Suppressor macrophage (primary cell): ENCODE results near the gene YWHAG.
"Not testable (repeated sequence)": the region's sequence is repeated elsewhere in the genome, so short reads cannot be mapped to it uniquely, and the experiment has no call there.

ENCODE experiments used
- DNase-seq, 4 experiments: peaks; one replicate each; pipeline ENCODE4 v3.0.0-alpha.2; 2020 to 2022

The YWHAG gene

DNA sequence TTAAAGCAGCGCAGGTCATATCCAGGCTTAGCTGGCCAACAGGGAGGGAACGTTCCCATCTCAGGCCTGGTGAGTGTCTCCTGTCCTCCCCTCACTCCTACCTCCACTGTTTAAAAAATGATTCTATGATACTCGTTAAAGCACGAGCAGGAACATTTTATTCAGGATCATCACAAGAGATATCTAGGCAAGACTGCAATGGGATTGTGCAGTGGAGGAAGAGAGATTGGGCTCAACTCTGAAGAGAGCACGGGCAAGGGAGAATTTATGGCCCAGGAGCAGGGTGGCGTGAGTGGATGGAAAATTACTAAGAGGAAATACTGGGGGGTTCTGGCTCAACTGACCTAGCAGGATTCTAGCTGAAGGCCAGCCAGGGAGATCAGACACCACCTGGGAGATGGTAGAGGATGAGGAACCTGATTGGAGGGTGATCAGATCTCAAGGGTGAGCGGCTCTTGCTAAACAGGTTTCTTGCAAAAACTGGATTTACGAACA lies 65.3 kb downstream of the YWHAG start:
- no peak for DNase-seq

DNA sequence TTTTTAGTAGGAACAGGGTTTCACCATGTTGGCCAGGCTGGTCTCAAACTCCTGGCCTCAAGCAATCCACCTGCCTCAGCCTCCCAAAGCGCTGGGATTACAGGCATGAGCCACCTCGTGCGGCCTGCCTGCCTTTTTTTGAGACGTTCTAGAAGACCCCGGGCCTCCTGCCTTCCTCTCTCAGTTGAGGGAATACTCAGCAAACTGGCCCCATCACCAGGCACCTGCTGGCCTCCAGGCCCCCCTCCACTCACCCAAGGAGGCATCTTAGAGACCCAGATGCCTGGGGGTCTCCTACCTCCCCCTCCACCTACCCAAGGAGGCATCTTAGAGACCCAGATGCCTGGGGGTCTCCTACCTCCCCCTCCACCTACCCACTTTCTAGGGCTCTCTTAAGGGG lies 65.9 kb downstream of the YWHAG start:
- not testable (repeated sequence) for DNase-seq

DNA sequence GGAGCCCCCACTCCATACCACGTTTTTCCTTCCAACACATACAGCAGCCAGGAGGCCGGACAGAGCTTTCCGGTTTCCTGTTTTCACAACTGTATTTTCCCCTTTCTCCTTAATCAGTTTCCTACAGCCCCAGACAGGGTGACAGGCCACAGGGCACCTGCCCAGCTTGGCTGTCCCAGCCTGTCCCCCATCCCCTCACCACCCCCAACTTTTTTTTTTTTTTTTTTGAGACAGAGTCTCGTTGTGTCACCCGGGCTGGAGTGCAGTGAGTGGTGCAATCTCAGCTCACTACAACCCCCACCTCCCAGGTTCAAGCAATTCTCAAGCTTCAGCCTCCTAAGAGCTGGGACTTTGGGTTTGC lies 66.6 kb downstream of the YWHAG start:
- peak; percentile 16 to 63 (median 40) for DNase-seq

DNA sequence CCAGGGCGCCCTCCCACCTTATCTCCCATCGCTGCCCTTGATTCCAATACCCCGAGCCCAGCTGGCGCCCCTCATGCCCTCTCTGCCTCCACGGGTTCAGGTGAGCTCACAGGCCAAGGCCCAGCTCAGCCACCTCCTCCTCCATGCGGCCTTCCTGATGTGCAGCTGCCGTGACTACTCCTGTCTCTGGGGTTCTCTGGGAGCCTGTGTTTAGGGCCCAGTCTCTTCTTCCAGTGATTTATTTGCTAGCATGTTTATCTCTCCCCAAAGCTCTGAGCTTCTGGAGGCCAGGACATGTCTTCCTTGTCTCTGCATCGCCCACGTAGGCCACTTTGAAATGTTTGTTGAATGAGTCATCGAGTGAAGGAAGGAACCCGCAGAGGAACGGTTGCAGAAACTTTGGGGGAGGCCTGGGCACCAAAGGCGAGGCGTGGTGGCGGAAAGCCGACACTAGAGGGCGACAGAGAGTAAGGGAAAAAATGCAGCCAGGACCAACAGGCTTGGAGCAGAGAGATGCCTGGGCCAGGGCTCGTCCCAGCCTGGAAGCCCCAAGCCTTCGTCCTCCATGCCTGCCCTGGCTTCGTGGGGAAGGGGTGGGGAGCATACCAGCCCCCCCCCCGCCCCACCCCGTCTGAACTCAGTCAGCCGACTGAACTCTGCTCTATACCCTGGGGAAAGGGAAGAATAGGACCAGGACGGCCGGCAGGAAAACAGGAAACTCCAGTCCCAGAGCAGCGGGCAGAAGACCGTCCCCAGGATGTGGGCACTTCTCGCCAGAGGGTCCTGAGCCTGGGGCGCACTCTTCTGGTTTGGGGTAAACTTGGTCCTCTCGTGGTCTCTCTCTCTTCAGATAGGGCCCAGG lies 67.2 kb downstream of the YWHAG start:
- peak; percentile 93 to 97 (median 97) for DNase-seq

DNA sequence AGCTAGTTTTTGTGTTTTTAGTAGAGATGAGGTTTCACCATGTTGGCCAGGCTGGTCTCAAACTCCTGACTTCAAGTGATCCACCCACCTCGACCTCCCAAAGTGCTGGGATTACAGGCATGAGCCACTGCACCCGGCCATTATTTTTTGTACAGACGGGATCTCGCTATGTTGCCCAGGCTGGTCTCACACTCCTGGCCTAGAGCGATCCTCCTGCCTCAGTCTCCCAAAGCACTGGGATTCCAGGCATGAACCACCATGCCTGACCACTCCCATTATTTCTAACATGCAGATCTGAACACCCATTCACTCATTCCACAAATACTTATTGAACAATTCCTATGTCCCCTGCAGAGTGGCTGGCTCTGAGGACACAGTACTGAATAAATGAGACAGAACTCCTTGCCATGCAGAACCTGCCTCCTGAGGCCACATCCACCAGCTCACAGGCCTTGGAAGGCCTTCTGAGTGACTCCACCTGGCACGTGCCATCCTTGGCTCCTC lies 67.9 kb downstream of the YWHAG start:
- DNase-seq: not testable (repeated sequence)

DNA sequence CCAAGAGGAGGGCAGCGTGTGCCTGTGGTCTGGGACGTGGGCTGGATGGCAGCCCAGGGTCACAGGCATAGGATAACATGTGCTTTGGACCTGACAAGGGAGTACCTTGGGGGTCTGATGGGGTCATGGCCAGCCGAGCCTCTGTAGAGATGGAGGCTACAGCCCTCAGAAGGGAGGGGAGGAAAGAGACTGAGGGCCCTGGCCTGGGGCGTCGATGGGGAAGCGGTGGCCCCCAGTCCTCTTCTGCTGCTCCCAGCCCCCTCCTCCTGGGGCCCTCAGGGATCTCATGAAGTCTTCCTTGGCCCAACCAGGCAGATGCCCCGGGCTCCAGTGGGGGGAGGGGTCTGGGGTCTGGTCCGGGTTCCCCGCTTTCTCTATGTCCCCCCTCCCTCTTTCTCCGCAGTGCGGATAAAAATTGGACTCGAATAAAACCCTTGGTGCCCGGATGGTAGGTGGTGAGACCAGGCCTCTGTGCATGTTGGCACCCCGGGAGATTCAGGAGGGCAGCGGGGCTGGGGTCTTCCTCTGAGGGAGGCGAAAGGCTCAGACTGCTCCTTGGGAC lies 71.9 kb downstream of the YWHAG start:
- DNase-seq: no peak

DNA sequence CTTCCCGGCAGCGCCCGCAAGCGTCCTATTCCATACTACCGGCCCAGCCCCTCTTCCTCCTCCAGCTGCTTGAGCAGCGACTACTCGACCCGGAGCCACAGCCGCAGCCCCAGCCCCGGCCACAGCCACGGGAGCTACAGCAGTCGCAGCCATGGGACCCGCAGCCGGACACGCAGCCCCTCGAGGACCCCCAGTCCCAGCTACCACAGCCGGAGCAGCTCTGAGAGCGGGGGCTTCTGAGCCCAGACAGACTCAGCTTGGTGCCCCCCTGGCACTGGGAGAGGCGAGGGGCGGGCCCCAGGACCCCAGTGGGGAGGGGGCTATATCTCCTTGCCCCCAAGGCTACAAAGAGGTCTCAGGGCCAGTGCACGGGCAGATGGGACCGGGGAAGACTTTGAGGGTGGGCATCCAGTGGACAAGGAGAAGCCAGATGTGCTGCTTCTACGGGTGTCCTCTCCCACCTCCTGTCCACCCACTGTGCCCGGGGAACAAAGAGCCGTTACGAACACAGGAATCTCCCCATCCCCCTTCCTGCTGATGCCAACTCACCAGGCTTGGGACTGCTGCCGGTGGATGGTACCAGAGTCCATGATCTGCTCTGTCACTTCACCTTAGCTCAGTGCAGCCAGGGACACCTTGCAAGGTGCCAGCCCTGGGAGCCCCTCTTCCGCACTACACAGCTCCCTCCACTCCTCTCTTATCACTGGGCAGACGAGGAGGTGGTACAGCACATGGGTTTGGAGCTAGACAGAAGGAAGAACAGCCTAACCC lies 73.0 kb downstream of the YWHAG start:
- no peak for DNase-seq

DNA sequence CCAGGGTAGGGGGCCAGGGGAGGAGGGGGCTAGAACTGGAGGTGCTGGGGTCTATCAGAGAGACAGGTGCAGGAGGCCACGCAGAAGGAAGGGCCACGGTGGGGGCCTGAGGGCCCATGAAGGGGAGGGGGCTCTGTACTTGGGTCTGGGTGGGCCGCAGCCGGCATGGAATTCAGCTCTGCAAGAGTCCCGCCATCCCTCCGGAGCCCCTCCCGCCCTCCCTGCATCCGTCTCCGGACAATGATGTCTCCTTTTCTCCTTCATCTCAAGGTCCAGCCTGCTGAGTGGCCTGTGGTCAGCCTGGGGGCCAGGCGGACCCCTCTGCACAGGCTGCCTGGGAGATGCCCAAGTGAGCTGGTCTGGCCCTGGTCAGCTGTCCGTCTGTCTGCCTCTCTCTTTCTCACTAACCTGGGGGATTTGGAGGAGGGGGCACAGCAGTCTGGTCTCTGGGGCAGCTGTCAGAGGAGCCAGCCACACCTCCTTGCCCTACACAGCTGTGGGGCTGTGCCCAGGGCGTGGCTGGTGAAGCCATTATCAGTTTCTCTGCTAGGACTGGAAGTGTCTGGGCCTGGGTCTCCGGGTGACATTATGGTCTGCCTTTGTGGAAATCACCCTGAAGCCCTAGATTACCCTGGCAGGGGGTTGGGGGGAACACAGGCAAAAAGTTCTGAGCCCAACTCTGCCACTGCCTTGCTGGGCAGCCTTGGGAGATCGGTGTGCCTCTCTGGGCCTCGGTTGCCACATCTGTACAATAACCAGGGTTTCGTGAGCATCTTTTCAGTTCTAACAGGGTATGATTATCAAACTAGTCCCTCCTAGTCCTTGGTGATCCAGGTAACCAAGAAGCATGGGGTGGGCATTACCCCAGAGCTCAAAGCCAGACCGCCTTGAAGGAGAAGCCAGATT lies 75.3 kb downstream of the YWHAG start:
- DNase-seq: no peak

DNA sequence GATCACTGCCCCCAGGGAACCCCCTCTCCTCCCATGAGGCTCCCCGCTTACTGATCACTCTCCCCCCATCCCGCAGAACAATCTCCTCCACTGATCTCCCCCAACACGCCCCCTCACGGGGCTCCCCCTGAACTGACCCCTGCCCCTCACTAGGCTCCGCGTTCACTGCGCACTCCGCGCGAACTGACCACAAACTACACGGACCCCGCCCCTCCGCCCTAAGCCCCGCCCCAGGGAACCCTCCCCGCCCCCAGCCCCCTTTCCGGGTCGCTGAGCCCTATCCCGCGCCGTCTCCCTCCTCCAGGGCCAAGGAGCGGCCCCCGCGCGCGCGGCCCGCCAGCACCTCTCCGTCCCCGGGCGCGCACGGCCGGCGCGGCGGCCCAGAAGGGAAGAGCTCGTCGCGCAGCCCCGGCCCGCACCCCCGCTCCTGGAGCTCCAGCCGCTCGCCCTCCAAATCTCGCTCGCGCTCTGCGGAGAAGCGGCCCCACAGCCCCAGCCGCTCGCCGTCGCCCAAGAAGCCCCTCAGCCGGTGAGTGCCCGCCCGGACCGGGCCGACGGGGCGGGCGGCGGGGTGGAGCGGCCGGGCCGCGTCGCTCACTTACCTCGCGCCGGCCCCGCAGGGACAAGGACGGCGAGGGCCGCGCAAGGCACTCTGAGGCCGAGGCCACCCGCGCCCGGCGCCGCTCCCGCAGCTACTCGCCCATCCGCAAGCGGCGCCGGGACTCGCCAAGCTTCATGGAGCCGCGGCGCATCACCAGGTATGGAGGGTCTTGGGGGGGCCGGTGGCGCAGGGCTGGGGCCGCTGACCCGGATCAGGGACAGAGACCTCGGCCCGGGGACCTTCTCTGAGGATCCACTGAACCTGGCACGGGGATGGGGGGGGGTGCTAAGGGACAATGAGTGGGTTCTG lies 76.2 kb downstream of the YWHAG start:
- DNase-seq: peak in 3 of 4 experiments; percentile 25 to 67 (median 46)

DNA sequence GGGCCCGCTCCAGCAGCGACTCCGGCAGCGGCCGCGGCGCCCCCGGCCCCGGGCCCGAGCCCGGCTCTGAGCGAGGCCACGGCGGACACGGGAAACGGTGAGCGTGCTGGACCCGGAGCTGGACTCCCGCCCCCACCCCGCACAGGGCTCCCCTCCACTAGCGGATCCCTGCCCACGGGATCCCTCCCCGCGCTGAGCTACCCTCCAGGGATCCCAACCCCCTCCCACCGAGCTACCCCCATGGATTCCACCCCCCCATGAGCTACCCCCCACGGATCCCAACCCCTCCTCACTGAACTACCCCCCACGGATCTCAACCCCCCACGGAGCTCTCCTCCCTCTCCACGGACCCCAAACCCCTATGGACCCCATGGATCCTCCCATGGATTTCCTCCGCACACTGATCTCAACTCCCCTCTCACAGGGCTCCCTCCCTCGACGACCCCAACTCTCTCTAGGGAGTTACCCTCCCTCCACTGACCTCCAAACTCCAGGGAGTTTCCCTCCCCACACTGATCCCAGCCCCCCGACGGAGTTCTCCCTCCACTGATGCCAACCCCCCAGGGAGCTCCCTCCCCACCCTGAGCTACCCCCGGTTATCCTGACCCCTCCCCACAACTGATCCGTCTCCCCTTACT lies 77.0 kb downstream of the YWHAG start:
- DNase-seq: no peak

DNA sequence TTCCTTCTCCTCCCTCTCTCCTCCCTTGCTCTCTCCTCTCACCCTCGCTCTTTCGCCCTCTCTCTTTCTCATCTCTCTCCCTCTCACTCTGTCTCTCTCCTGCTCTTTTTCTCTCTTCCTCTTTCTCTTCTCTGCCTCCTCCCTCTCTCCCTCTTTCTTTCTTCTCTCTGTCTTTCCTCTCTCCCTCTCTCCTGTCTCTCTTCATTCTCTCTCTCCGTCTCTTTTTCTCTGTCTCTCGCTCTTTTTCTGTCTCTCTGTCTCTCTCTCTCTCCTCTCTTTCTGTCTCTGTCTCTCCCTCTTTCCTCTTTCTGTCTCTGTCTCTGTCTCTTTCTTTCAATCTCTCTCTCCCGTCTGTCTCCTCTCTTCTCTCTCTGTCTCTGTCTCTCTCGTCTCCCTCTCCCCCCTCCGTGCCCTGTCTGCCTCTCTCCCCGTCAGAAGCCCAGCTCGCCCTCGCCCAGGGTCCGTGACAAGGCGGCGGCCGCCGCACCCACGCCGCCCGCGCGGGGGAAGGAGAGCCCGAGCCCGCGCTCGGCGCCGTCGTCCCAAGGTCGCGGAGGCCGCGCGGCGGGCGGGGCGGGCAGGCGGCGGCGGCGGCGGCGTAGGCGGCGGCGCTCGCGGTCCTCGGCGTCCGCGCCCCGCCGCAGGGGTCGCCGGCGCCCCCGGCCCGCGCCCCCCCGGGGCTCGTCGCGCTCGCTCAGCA lies 77.6 kb downstream of the YWHAG start:
- DNase-seq: peak in 2 of 4 experiments; percentile 50 to 59

DNA sequence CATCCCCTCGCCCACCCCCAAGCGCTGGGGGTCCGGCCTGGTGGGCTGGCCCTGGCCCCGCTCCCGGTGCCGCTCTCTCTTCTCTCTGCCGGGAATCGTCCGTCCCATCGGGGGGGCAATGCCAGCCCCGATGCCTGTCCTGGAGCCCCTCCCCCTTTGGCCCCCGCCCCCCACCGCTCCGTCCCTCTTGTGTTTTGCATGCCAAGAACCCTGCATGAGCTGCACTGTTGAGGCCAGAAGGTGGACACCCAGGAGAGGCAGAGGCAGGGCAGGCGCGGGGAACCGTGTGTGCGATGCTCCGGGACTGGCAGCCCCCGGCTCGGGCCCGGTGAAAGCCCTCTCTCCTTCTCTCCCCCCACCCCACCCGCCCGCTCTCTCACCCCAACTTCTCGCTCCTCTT lies 78.4 kb downstream of the YWHAG start:
- no peak for DNase-seq

DNA sequence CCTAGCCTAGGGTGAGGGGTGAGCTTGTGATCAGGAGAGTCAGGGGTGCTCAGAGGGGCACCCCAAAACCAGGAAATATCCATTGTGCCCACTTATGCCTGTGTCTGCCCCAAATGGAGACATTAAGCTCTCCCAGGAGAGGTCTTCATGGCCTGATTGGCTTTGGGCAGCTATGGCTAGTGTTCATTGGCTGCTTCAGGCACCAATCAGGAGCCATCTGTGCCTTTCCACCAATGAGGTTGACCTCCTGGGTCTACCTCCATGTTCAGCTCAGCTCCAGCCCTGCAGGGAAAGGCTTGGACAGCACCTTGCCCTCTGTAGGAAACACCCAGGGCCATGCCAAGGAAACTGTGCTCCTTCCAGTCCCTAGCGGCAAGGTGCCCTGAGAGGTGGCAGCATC lies 80.3 kb downstream of the YWHAG start:
- DNase-seq: no peak
